H1 (cell line): ENCODE data around the gene ADGRL2. TPM values are rescaled to one million over a fixed set of nuclear protein-coding genes. Genes with fewer than 3 reads are reported as not detected.

Experiments
- CTCF ChIA-PET: fragments of 300-600 bp; sonication (Branson Sonifier 250); formaldehyde crosslinking; loops from one replicate; lab custom pipeline; 2021; ENCODE audit not compliant: partially characterized antibody; lab: Charles Lee
- POLR2A ChIA-PET: fragments of 300-600 bp; sonication (Branson Sonifier 250); formaldehyde crosslinking; loops from one replicate; lab custom pipeline; 2021; ENCODE audit warnings: inconsistent platforms; ENCODE audit not compliant: partially characterized antibody; lab: Charles Lee
- DNase-seq, 2 experiments: peaks; one replicate each; pipeline versions ENCODE4 v3.0.0 to v3.0.0-alpha.2; 2010 to 2022; ENCODE audit warnings: low spot score in 2 of 2, low read depth in 1 of 2, mixed read lengths in 1 of 2
- FAIRE-seq: peaks from 2 replicates; lab custom pipeline; 2011; peaks lifted over from hg19 to GRCh38; lab: Jason Lieb, UNC
- H2AFZ ChIP-seq: 2 replicates; pipeline ENCODE4 v1.8.1; 2012; ENCODE audit warnings: low read length, inconsistent platforms
- H2AK5ac ChIP-seq: 2 replicates; pipeline ENCODE4 v1.6.1; 2013; ENCODE audit warnings: low read depth, low read length
- H2BK120ac ChIP-seq: replicated peaks from 2 replicates; pipeline ENCODE3; 2013; ENCODE audit warnings: low read depth, low read length, inconsistent platforms
- H2BK12ac ChIP-seq: 2 replicates; pipeline ENCODE4 v1.6.1; 2013; ENCODE audit warnings: low read depth, low read length
- H2BK15ac ChIP-seq: 2 replicates; pipeline ENCODE4 v1.6.1; 2013; ENCODE audit warnings: low read length
- H2BK20ac ChIP-seq: 2 replicates; pipeline ENCODE4 v1.6.1; 2013; ENCODE audit warnings: low read length
- H2BK5ac ChIP-seq: 2 replicates; pipeline ENCODE4 v1.6.1; 2013; ENCODE audit warnings: low read depth, low read length
- H3K14ac ChIP-seq: 2 replicates; pipeline ENCODE4 v1.6.1; 2013; ENCODE audit warnings: inconsistent platforms; ENCODE audit not compliant: insufficient read length
- H3K18ac ChIP-seq: 2 replicates; pipeline ENCODE4 v1.6.1; 2013; ENCODE audit warnings: low read length; ENCODE audit errors: extremely low read depth
- H3K23ac ChIP-seq: 2 replicates; pipeline ENCODE4 v1.6.1; 2013; ENCODE audit warnings: inconsistent platforms; ENCODE audit not compliant: insufficient read length
- H3K23me2 ChIP-seq: 2 replicates; pipeline ENCODE4 v1.6.1; 2013; ENCODE audit warnings: low read depth, low read length
- H3K27ac ChIP-seq: 2 replicates; pipeline ENCODE4 v1.6.1; 2011; ENCODE audit warnings: low read depth, low read length, inconsistent platforms
- H3K27me3 ChIP-seq, 4 experiments: replicated peaks in 1 of 4; 1 replicate in 1 of 4; 2 replicates in 3 of 4; pipeline versions ENCODE4 v1.6.1 to v1.8.1; 2011 to 2013; ENCODE audit warnings: low read length in 3 of 4, mild to moderate bottlenecking in 3 of 4, inconsistent platforms in 2 of 4, mixed read lengths in 2 of 4, moderate library complexity in 1 of 4; ENCODE audit not compliant: control insufficient read depth in 3 of 4, insufficient read depth in 3 of 4; ENCODE audit errors: extremely low read depth in 1 of 4
- H3K36me3 ChIP-seq, 4 experiments: 2 replicates each; pipeline versions ENCODE4 v1.6.1 to v1.8.1; 2011 to 2013; ENCODE audit warnings: mild to moderate bottlenecking in 4 of 4, low read length in 3 of 4, moderate library complexity in 2 of 4, control low read depth in 1 of 4, inconsistent platforms in 1 of 4; ENCODE audit not compliant: insufficient read depth in 4 of 4, control insufficient read depth in 2 of 4
- H3K4ac ChIP-seq: replicated peaks from 2 replicates; pipeline ENCODE3; 2013; ENCODE audit warnings: low read length, low read depth, mixed read lengths, inconsistent platforms; ENCODE audit not compliant: insufficient read length
- H3K4me1 ChIP-seq, 4 experiments: replicated peaks in 1 of 4; 1 replicate in 1 of 4; 2 replicates in 3 of 4; pipeline versions ENCODE4 v1.6.1 to v1.8.1; 2011 to 2013; ENCODE audit warnings: low read length in 3 of 4, inconsistent platforms in 2 of 4, mixed read lengths in 1 of 4; ENCODE audit not compliant: insufficient read depth in 4 of 4, control insufficient read depth in 3 of 4
- H3K4me2 ChIP-seq, 2 experiments: 2 replicates each; pipeline versions ENCODE4 v1.6.1 to v1.8.1; 2011 to 2013; ENCODE audit warnings: low read depth in 2 of 2, low read length in 2 of 2, control low read depth in 1 of 2, inconsistent platforms in 1 of 2, mild to moderate bottlenecking in 1 of 2; ENCODE audit not compliant: insufficient read depth in 1 of 2
- H3K4me3 ChIP-seq, 4 experiments: fragments of 200-600, 300-600 bp in 1 of 4; sonication (generic), shearing (Covaris generic), sonication (Bioruptor Twin) in 1 of 4; 2 replicates each; pipeline versions ENCODE4 v1.5.1 to v1.8.1; 2011 to 2016; ENCODE audit warnings: low read length in 4 of 4, low read depth in 3 of 4, control low read depth in 2 of 4, inconsistent platforms in 2 of 4, mild to moderate bottlenecking in 2 of 4, mixed read lengths in 1 of 4, moderate library complexity in 1 of 4; ENCODE audit not compliant: insufficient read depth in 2 of 4; ENCODE audit errors: extremely low read depth in 1 of 4
- H3K56ac ChIP-seq: replicated peaks from 2 replicates; pipeline ENCODE3; 2013; ENCODE audit warnings: low read depth, mild to moderate bottlenecking, mixed read lengths, low read length, inconsistent platforms; ENCODE audit not compliant: insufficient read length
- H3K79me1 ChIP-seq: 2 replicates; pipeline ENCODE4 v1.6.1; 2013; ENCODE audit warnings: low read depth, low read length, control low read depth
- H3K79me2 ChIP-seq, 2 experiments: 2 replicates each; pipeline versions ENCODE4 v1.6.1 to v1.8.1; 2012 to 2013; ENCODE audit warnings: low read length in 2 of 2, mild to moderate bottlenecking in 2 of 2, inconsistent platforms in 1 of 2; ENCODE audit not compliant: insufficient read depth in 2 of 2, control insufficient read depth in 1 of 2
- H3K9ac ChIP-seq, 4 experiments: replicated peaks in 1 of 4; 1 replicate in 1 of 4; 2 replicates in 3 of 4; pipeline versions ENCODE4 v1.6.1 to v1.8.1; 2011 to 2013; ENCODE audit warnings: low read depth in 3 of 4, low read length in 3 of 4, control low read depth in 2 of 4, mild to moderate bottlenecking in 2 of 4, moderate library complexity in 2 of 4, inconsistent platforms in 1 of 4; ENCODE audit errors: extremely low read depth in 1 of 4
- H3K9me3 ChIP-seq, 2 experiments: 2 replicates each; pipeline versions ENCODE4 v1.6.1 to v1.8.1; 2012 to 2013; ENCODE audit warnings: mild to moderate bottlenecking in 2 of 2, moderate library complexity in 2 of 2, control low read depth in 1 of 2, inconsistent platforms in 1 of 2, low read depth in 1 of 2, low read length in 1 of 2, mixed read lengths in 1 of 2; ENCODE audit not compliant: insufficient read depth in 2 of 2
- H4K20me1 ChIP-seq, 2 experiments: replicated peaks in 1 of 2; 2 replicates each; pipeline versions ENCODE3 to v1.8.1; 2011 to 2013; ENCODE audit warnings: inconsistent platforms in 2 of 2, low read length in 2 of 2, mild to moderate bottlenecking in 1 of 2; ENCODE audit not compliant: insufficient read depth in 2 of 2, control insufficient read depth in 1 of 2
- H4K5ac ChIP-seq: 2 replicates; pipeline ENCODE4 v1.6.1; 2013; ENCODE audit warnings: low read length, low read depth, mixed read lengths, inconsistent platforms; ENCODE audit not compliant: insufficient read length
- H4K8ac ChIP-seq: 2 replicates; pipeline ENCODE4 v1.8.0; 2013; ENCODE audit warnings: mild to moderate bottlenecking, moderate library complexity, low read length, inconsistent platforms; ENCODE audit not compliant: insufficient read depth; ENCODE audit errors: extremely low read depth
- H4K91ac ChIP-seq: replicated peaks from 2 replicates; pipeline ENCODE3; 2013; ENCODE audit warnings: low read length, mixed read lengths, inconsistent platforms; ENCODE audit not compliant: insufficient read length
- CBX5 ChIP-seq: fragments of 300-800, 300-1000 bp; sonication (generic); IDR thresholded peaks from 2 replicates; pipeline ENCODE4 v1.7.1; 2016; ENCODE audit warnings: antibody characterized with exemption, low read length, low read depth
- CBX8 ChIP-seq: fragments of 300-800, 300-1000 bp; sonication (generic); IDR thresholded peaks from 2 replicates; pipeline ENCODE4 v1.7.1; 2016; ENCODE audit warnings: low read depth, low read length, borderline replicate concordance
- CREB1 ChIP-seq: IDR thresholded peaks from 2 replicates; pipeline ENCODE4 v1.6.1; 2012; ENCODE audit warnings: inconsistent platforms
- E2F6 ChIP-seq: IDR thresholded peaks from 2 replicates; pipeline ENCODE4 v1.6.1; 2012; ENCODE audit warnings: inconsistent platforms
- GABPA ChIP-seq: IDR thresholded peaks from 2 replicates; pipeline ENCODE4 v1.6.1; 2011; ENCODE audit warnings: mild to moderate bottlenecking, low read length, moderate library complexity, borderline replicate concordance; ENCODE audit not compliant: insufficient read depth
- NANOG ChIP-seq: IDR thresholded peaks from 2 replicates; pipeline ENCODE4 v1.6.1; 2011; ENCODE audit warnings: low read length, low read depth, mild to moderate bottlenecking, inconsistent platforms; ENCODE audit not compliant: insufficient read depth, poor library complexity, severe bottlenecking
- RNF2 ChIP-seq: fragments of 200-900, 300-1000 bp; sonication (generic); IDR thresholded peaks from 2 replicates; pipeline ENCODE4 v1.7.1; 2016; ENCODE audit warnings: borderline replicate concordance, low read depth, mild to moderate bottlenecking, antibody characterized with exemption, low read length; ENCODE audit not compliant: poor library complexity, severe bottlenecking; ENCODE audit errors: missing control alignments
- WGBS, 2 experiments: shearing (Covaris generic) in 1 of 2; methylation state at CpG; one replicate each; pipeline versions ENCODE4 v1.1.6 to v1.1.7; 2013 to 2015; ENCODE audit warnings: low lambda C conversion rate in 2 of 2, mixed read lengths in 2 of 2, inconsistent platforms in 1 of 2, low coverage in 1 of 2, missing lambda C conversion rate in 1 of 2; ENCODE audit not compliant: insufficient replicate concordance in 2 of 2, insufficient coverage in 1 of 2, insufficient read length in 1 of 2; ENCODE audit errors: extremely low coverage in 1 of 2, missing lambda C conversion rate in 1 of 2; 5-methylcytosine and 5-hydroxymethylcytosine counted together
- polyA plus RNA-seq, 7 experiments: library from polyadenylated mRNA; depleted of rRNA in 3 of 7; stranded (reverse) in 5 of 7; unstranded in 2 of 7; fragments of >200 nt in 5 of 7; fragments of 200-250 nt in 2 of 7; gene quantifications; 1 replicate in 5 of 7; 2 replicates in 1 of 7; 4 replicates in 1 of 7; pipeline versions ENCODE4 v1.2.1 to v1.2.3, GENCODE V29; 2011 to 2013; ENCODE audit warnings: missing spikeins in 2 of 7, mixed read lengths in 2 of 7
- total RNA-seq: library from RNA; stranded (reverse); fragmentation: NEBNext Ultra II Directional; extraction: Animal tissue kit (Norgen Biotek cat#: 25700); gene quantifications from 2 replicates; pipeline ENCODE4 v1.2.1, GENCODE V29; 2021

The ADGRL2 gene
- total and polyA plus RNA-seq, 2 of the 8 experiments (the other 6 are each of a cell fraction or from before 2014, with no cell fraction given), result 113 to 124 TPM

DNA sequence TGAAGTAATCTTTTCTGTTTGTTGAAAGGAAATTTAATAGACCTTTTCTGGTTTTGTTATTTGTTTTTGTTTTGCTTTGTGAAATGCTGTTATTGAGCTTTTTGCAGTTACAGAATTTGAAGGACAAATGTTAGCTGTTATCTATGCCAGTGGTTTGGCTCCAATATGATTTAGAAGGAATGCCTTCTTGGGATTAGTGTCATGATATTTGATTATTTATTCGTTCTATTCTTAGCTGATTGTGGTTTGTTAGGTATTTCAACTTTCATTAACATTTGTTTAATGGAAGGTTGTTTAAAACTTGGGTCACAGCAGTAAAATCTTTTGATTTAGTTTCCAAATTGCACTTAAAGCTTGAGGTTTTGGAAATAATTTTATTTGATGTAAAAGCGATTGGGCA, 33.5 kb downstream of the ADGRL2 start:
- Histone ChIP-seq H3K56ac (no peak overlapping the region), H2AFZ (no peak overlapping the region), H2BK120ac (no peak overlapping the region), H3K23ac (no peak overlapping the region), H3K27me3 (no peaks in the 10 kb centered on the region), H3K79me2 (peaks cover 0 to 100% of the 10 kb centered on the region in 2 experiments; a peak in 3 of 4 replicates), H2BK5ac (no peak overlapping the region), H3K14ac (no peak overlapping the region), H3K4me1 (peaks cover 0 to 6% (median 2%) of the 10 kb centered on the region in 4 experiments; a peak in 3 of 7 replicates), H2AK5ac (no peak overlapping the region), H3K79me1 (0 out of 2 replicates have a peak, but pooled peaks cover 2% of the 10 kb centered on the region), H2BK12ac (no peak overlapping the region), H3K4ac (no peak overlapping the region), H3K23me2 (no peaks in the 10 kb centered on the region), H3K9me3 (no peaks in the 10 kb centered on the region), H3K36me3 (peaks cover 0 to 19% (median 2%) of the 10 kb centered on the region in 4 experiments; a peak in 3 of 8 replicates), H2BK15ac (no peak overlapping the region), H3K27ac (no peak overlapping the region), H4K8ac (no peak overlapping the region), H3K9ac (no peak overlapping the region), H4K5ac (no peak overlapping the region), H2BK20ac (no peak overlapping the region), H3K4me2 (no peak overlapping the region), H3K18ac (no peak overlapping the region), H3K4me3 (no peak overlapping the region), H4K20me1 (peaks cover 4 to 18% of the 10 kb centered on the region in 2 experiments), H4K91ac (no peak overlapping the region)
- CTCF ChIA-PET, result no interaction called here
- POLR2A ChIA-PET, result interaction anchor here (0.6 to 1.5 kb wide), 2 partner anchors 26 to 90 kb away, joined by 3 read pairs; no protein-coding TSS in a partner anchor
- 80% methylated on average over 2 of the region's 2 CpGs; no CpG with 5 or more reads in 1 of the 2 experiments for WGBS, 2 experiments
- FAIRE-seq, result no peak
- DNase-seq, result no peak
- TF ChIP-seq GABPA (no peak), RNF2 (no peak), CBX8 (no peak), E2F6 (no peak), NANOG (no peak), CREB1 (no peak), CBX5 (no peak)
